Fibroblast of villous mesenchyme (primary cell): Measurements from ENCODE around the gene TMEM30A. TPM values are rescaled to one million over a fixed set of nuclear protein-coding genes. Genes with fewer than 3 reads are reported as not detected.

Experiments
- DNase-seq: peaks from one replicate; pipeline ENCODE4 v3.0.0-alpha.2; 2010; ENCODE audit warnings: low read depth
- H3K4me3 ChIP-seq: 2 replicates; pipeline ENCODE4 v1.5.1; 2011; ENCODE audit warnings: low read depth, mild to moderate bottlenecking, low read length
- total RNA-seq: library from RNA; depleted of rRNA; stranded (reverse); fragments of >200 nt; gene quantifications from 2 replicates; pipeline ENCODE4 v1.2.3, GENCODE V29; 2012
- TF ChIP-seq, protein P1 (sequence below): IDR thresholded peaks from 2 replicates; pipeline ENCODE4 v1.5.1; 2012; ENCODE audit warnings: low read depth, mild to moderate bottlenecking, low read length; ENCODE audit not compliant: insufficient read depth

The TMEM30A gene
- total RNA-seq, 1 donor, result 236 TPM

DNA sequence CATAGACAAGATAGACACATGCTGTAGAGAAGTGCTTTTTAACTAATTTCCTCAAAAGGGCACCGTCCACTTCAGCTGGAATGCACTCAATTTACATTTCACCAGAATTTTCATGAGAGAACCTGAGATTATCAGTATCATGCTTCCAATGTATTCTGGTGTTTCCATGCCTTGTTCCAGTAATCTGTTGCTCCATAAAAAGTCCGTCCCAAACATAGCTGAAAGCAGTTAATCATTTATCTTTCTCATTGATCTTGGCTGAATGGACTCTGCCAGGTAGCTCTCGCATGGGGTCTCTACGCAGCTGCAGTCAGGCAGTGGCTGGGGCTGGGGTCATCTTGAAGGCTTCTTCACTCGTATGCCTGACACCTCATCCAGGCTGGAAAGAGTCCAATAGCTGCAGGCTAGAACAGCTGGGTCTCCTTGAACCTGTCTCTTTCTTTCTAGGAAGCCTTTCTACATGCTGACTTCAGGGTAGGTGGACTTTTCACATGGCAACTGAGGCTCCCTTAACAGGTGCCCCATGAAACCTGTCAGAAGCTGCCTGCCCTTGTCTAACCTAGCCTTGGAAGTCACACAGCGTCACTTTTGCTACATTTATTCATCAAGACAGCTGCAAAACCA lies 60.2 kb downstream of the TMEM30A start:
- no peak overlapping the region for H3K4me3 ChIP-seq
- TF ChIP-seq, protein P1, sequence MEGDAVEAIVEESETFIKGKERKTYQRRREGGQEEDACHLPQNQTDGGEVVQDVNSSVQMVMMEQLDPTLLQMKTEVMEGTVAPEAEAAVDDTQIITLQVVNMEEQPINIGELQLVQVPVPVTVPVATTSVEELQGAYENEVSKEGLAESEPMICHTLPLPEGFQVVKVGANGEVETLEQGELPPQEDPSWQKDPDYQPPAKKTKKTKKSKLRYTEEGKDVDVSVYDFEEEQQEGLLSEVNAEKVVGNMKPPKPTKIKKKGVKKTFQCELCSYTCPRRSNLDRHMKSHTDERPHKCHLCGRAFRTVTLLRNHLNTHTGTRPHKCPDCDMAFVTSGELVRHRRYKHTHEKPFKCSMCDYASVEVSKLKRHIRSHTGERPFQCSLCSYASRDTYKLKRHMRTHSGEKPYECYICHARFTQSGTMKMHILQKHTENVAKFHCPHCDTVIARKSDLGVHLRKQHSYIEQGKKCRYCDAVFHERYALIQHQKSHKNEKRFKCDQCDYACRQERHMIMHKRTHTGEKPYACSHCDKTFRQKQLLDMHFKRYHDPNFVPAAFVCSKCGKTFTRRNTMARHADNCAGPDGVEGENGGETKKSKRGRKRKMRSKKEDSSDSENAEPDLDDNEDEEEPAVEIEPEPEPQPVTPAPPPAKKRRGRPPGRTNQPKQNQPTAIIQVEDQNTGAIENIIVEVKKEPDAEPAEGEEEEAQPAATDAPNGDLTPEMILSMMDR, result no peak
- DNase-seq, result no peak

DNA sequence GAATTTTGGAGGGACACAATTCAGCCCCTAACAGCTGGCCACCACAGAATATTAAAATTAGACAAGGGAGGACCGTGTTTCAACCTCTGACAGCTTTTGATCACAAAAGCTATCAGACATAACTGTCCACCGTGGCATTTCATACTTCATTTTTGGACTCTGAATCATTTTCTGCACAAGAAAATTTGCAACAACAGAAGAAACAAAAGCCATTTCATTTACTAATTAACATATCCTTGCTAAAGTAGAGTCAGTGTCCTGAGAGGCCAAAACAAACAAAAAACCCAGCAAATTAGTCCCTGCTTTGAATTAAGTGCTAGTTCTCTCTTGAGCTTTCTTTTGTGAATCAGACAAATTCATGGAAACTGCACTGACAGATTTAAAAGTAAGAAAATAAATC lies 61.2 kb downstream of the TMEM30A start:
- TF ChIP-seq, protein P1, result no peak
- no peak for DNase-seq
- no peak overlapping the region for H3K4me3 ChIP-seq

DNA sequence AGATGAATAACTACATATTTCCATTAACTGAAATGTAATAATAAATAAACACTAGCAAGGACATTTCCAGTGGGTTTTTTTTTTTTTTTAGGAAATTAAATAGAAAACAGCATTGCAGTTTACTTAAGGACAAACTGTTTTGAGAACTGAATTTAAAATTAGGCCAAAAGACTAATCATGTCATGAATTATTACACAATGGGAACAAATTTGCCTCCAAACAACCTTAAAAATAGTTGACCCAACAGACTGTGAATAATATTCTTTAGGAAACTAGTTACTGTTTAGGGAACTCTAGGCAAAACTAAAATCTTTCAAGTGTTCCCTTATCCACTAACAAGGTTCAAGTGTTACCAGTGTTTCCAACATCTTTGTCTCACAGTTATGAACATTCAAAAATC lies 62.3 kb downstream of the TMEM30A start:
- no peak overlapping the region for H3K4me3 ChIP-seq
- DNase-seq, result no peak
- TF ChIP-seq, protein P1, result no peak

DNA sequence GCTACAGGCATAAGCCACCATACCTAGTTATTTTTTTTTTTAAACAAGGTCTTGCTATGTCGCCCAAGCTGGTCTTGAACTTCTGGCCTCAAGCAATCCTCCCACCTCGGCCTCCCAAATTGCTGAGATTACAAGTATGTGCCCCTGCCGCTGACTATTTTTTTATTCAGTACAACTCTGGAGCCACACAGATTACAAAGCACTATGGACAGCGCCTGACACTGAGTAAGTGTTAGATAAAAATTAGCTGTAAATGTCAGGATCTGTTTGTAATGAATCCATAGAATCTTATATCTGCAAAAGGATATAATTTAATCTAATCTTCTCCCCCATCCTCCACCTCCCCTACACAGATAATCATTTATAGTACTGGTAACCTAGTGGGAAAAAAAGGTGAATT lies 63.5 kb downstream of the TMEM30A start:
- no peak overlapping the region for H3K4me3 ChIP-seq
- TF ChIP-seq, protein P1, result no peak
- no peak for DNase-seq

DNA sequence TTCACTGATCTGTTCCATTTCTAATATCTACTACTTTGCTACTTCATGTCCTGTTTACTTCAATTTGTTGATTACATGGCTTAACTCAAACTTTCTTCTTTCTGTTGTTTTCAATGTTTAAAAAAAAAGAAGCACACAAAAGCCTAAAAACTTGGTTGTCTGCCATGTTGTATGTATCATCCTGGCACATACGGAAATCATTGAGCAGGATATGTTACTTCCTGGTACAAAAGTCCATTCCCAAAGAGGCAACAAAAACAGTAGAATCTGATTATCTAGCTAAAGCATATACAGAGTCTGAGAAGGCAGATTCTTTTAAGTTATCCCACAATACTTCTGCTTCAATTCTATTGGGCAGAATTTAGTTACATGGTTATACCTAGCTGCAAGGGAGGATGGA lies 64.2 kb downstream of the TMEM30A start:
- TF ChIP-seq, protein P1, result no peak
- no peak for DNase-seq
- no peak overlapping the region for H3K4me3 ChIP-seq

DNA sequence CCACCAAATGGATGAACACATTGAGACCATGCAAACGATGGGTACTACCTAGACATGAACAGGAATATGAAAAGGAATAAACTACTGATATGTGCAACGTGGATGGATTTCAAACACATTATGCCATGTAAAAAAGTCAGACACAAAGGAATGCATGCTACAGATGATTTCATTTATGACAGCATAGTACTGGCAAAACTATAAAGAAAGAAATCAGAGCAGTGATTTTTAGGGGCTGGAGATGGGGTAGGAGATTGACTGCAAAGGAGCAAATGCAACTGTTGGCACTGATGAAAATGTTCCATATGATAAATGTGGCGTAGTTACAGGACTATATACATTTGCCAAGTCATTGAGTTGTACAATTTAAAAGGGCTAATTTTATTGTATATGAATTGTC lies 65.3 kb downstream of the TMEM30A start:
- TF ChIP-seq, protein P1, result no peak
- H3K4me3 ChIP-seq, result no peak overlapping the region
- DNase-seq, result no peak

DNA sequence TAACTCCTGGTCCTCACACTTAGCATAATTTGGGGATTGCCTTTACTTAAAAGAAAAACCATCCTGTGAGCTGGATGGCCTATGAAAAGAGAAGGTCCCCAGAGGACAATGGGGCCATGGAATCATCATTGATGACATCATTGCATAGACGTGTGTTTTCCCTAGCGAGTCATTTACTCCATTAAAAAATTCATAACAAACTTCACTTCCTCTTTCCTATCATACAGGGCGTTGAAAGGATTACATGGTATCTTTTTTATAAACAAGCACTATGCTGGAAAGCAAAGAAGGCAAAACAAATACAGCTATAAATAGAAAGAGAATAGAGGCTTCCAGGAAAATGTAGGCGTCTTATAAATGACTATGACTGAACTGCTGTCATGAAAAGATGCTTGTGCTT lies 67.4 kb downstream of the TMEM30A start:
- TF ChIP-seq, protein P1, result no peak
- DNase-seq, result peak; percentile 89
- H3K4me3 ChIP-seq, result no peak overlapping the region
